ENCODE measurements around the gene PCSK4.

The PCSK4 gene

GRCh38 chr19:1507192-1507660 lies 17.1 kb upstream of the PCSK4 start:
- Histone ChIP-seq H3K4me1 (peaks cover 3% of the 10 kb centered on the region; the same call in 1 of the 2 replicates), H3K4me3 (ENCODE audit: low read depth, low read length) (no peak overlapping the region; the same call in 1 of the 2 replicates), H3K36me3 (no peaks in the 10 kb centered on the region), H3K9me3 (no peaks in the 10 kb centered on the region; the same call in 1 of the 2 replicates), H3K27me3 (peaks cover 28% of the 10 kb centered on the region)
- no peak for DNase-seq
- TF ChIP-seq, protein P1, sequence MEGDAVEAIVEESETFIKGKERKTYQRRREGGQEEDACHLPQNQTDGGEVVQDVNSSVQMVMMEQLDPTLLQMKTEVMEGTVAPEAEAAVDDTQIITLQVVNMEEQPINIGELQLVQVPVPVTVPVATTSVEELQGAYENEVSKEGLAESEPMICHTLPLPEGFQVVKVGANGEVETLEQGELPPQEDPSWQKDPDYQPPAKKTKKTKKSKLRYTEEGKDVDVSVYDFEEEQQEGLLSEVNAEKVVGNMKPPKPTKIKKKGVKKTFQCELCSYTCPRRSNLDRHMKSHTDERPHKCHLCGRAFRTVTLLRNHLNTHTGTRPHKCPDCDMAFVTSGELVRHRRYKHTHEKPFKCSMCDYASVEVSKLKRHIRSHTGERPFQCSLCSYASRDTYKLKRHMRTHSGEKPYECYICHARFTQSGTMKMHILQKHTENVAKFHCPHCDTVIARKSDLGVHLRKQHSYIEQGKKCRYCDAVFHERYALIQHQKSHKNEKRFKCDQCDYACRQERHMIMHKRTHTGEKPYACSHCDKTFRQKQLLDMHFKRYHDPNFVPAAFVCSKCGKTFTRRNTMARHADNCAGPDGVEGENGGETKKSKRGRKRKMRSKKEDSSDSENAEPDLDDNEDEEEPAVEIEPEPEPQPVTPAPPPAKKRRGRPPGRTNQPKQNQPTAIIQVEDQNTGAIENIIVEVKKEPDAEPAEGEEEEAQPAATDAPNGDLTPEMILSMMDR (IDR thresholded peaks at IDR 0.05; ENCODE audit: low read depth, low read length): no peak

DNA sequence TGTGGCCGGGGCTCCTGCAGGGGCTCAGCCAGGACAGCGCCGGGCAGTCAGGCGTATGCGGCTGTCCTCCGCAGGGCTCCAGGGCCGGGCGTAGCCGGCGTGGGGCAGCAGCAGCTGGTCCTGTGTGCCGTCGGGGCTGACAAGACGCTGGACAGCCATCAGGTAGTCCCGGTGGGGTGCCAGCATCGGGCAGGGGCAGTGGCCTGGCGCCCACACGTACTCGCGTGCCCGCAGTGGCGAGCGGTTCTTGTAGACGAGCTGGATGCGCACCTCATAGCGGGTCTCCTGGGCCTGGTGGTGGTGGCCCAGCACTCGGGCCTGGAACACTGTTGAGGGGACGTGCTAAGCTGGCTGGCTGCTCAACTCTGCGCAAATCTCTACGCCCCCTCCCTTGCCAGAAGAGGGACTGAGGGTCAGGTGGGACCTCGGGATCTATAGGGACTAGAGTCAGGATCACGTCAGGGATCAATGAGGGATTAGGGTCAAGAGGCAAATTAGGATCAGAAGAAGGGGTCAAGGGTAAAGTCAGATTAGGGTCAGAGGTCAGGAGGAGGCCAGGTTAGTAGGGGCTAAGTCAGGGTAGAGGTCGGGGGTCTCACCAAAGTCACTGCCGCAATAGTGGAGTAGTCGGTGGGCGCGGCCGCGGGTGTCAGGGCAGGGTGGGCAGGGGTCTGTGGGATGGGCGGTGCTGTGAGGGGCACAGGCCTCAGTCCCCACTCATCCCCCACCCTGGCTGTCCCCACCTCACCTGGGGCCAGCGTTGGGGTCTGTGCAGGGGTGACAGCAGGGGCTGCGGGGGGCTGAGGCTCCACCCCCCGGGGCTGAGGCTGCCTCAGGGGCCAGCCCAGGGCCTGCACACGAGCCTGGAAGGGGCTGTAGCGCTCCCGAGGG lies 16.1 kb upstream of the PCSK4 start:
- H3K36me3 ChIP-seq: no peaks in the 10 kb centered on the region
- H3K4me3 ChIP-seq (ENCODE audit: low read depth, low read length): no peak overlapping the region
- TF ChIP-seq, protein P1 (IDR thresholded peaks at IDR 0.05; ENCODE audit: low read depth, low read length): no peak
- no peaks in the 10 kb centered on the region; the same call in 1 of the 2 replicates for H3K9me3 ChIP-seq
- DNase-seq: no peak
- peaks cover 18% of the 10 kb centered on the region for H3K27me3 ChIP-seq
- peaks cover 3% of the 10 kb centered on the region; the same call in 1 of the 2 replicates for H3K4me1 ChIP-seq

DNA sequence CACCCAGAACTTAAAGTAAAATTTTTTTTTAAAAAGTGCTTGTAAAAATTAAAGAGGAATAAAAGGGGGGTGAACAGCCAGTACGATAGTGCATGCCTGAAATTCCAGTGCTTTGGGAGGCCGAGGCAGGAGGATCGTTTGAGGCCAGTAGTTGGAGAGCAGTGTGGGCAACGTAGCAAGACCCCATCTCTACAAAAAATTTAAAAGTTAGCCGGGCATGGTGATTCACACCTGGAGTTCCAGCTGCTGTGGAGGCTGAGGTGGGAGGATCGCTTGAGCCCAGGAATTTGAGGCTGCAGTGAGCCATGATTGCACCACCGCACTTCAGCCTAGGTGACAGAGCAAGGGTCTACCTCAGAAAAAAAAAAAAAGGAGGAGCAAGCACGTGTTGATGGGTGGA lies 14.9 kb upstream of the PCSK4 start:
- H3K4me3 ChIP-seq (ENCODE audit: low read depth, low read length): no peak overlapping the region
- peaks cover 3% of the 10 kb centered on the region; the same call in 1 of the 2 replicates for H3K4me1 ChIP-seq
- peaks cover 8% of the 10 kb centered on the region for H3K27me3 ChIP-seq
- TF ChIP-seq, protein P1 (IDR thresholded peaks at IDR 0.05; ENCODE audit: low read depth, low read length): no peak
- no peaks in the 10 kb centered on the region; the same call in 1 of the 2 replicates for H3K9me3 ChIP-seq
- no peak for DNase-seq
- no peaks in the 10 kb centered on the region for H3K36me3 ChIP-seq

DNA sequence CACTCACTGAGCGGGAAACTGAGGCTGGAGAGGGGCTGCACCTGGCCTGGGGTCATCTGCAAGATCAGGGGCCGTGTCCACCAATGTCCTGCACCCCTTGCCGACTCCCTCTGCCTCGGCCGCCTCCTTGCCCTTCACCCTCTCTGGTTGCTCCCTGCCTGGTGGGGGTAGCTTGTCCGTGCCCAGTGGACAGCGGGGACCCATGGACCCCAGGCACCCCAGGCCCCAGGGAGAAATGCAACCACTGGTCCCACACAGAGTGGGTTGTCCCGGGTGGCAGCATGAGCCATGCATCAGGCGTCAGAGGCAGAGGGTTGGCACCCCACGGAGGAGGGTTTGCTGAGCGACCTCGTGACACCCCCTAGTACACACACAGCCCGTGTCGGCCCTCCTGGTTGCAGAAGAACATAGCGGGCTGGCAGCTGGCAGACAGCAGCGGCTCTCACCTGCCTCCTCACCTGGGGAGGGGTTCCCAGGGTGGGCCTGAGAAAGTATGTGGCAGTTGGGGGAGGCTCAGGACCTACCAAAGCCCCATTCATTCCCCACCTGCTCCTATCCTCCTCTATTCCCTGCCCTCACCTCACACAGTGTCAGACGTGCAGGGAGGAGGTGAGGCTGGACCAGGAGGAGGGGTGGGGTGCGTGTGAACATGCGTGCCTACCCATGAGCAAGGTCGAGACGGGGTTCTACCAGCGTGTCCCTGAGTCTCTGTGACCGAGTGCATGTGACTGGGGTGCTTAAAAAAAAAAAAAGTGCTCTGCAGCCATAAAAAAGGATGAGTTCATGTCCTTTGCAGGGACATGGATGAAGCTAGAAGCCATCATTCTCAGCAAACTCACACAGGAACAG lies 14.0 kb upstream of the PCSK4 start:
- Histone ChIP-seq H3K36me3 (no peaks in the 10 kb centered on the region), H3K9me3 (no peaks in the 10 kb centered on the region; the same call in 1 of the 2 replicates), H3K27me3 (peaks cover 4% of the 10 kb centered on the region), H3K4me1 (peaks cover 3% of the 10 kb centered on the region; the same call in 1 of the 2 replicates), H3K4me3 (ENCODE audit: low read depth, low read length) (no peak overlapping the region)
- TF ChIP-seq, protein P1 (IDR thresholded peaks at IDR 0.05; ENCODE audit: low read depth, low read length): no peak
- no peak for DNase-seq

GRCh38 chr19:1503089-1503924 lies 13.2 kb upstream of the PCSK4 start:
- H3K4me1 ChIP-seq: peaks cover under 1% of the 10 kb centered on the region; the same call in 1 of the 2 replicates
- peak overlapping the region; percentile 43 for H3K4me3 ChIP-seq (ENCODE audit: low read depth, low read length)
- DNase-seq: peak; percentile 75
- no peaks in the 10 kb centered on the region; the same call in 1 of the 2 replicates for H3K9me3 ChIP-seq
- TF ChIP-seq, protein P1 (IDR thresholded peaks at IDR 0.05; ENCODE audit: low read depth, low read length): peak; percentile 63
- H3K27me3 ChIP-seq: peaks cover 4% of the 10 kb centered on the region
- no peaks in the 10 kb centered on the region for H3K36me3 ChIP-seq
